Neural progenitor cell (in vitro differentiated cells): ENCODE results near the gene OOSP3. TPM values are rescaled to one million over a fixed set of nuclear protein-coding genes. Genes with fewer than 3 reads are reported as not detected.

Source experiments
- DNase-seq: peaks from one replicate; pipeline ENCODE4 v3.0.0-alpha.2; 2016; ENCODE audit warnings: low spot score
- H2AFZ ChIP-seq: fragments of 200-600 bp; sonication (generic); replicated peaks from 2 replicates; pipeline ENCODE4 v1.6.1; 2016; ENCODE audit warnings: antibody characterized with exemption
- H3F3A ChIP-seq: fragments of 200-600 bp; sonication (generic); 2 replicates; pipeline ENCODE4 v1.6.1; 2016; ENCODE audit warnings: antibody characterized with exemption, low read depth
- H3K27ac ChIP-seq: fragments of 200-600 bp; sonication (generic); 2 replicates; pipeline ENCODE4 v1.5.1; 2016; ENCODE audit warnings: mild to moderate bottlenecking
- H3K27me3 ChIP-seq: fragments of 200-600 bp; sonication (generic); 2 replicates; pipeline ENCODE4 v1.6.1; 2016; ENCODE audit warnings: mild to moderate bottlenecking, moderate library complexity
- H3K36me3 ChIP-seq: fragments of 200-600 bp; sonication (generic); 2 replicates; pipeline ENCODE4 v1.5.1; 2016
- H3K4me1 ChIP-seq: fragments of 200-600 bp; sonication (generic); 2 replicates; pipeline ENCODE4 v1.6.1; 2016; ENCODE audit warnings: mixed run types
- H3K4me2 ChIP-seq: fragments of 200-600 bp; sonication (generic); 2 replicates; pipeline ENCODE4 v1.6.1; 2016
- H3K4me3 ChIP-seq: fragments of 200-600 bp; sonication (generic); 2 replicates; pipeline ENCODE4 v1.5.1; 2016
- H3K79me2 ChIP-seq: fragments of 200-600 bp; sonication (generic); 2 replicates; pipeline ENCODE4 v1.6.1; 2016; ENCODE audit warnings: low read depth
- H3K9ac ChIP-seq: fragments of 200-600 bp; sonication (generic); 2 replicates; pipeline ENCODE4 v1.6.1; 2016
- H3K9me3 ChIP-seq: fragments of 200-600 bp; sonication (generic); 2 replicates; pipeline ENCODE4 v1.5.1; 2016; ENCODE audit warnings: low read depth
- H4K20me1 ChIP-seq: fragments of 200-600 bp; sonication (generic); 2 replicates; pipeline ENCODE4 v1.6.1; 2016; ENCODE audit warnings: low read depth
- H3K27ac Mint-ChIP-seq: 3 replicates; pipeline ENCODE4 v1.8.0; 2021; ENCODE audit warnings: mixed read lengths
- H3K27me3 Mint-ChIP-seq: 2 replicates; pipeline ENCODE4 v1.8.0; 2022; ENCODE audit warnings: low read depth, mild to moderate bottlenecking, inconsistent platforms, moderate library complexity, mixed read lengths; ENCODE audit not compliant: insufficient read depth
- H3K36me3 Mint-ChIP-seq: 3 replicates; pipeline ENCODE4 v1.8.0; 2021; ENCODE audit warnings: mixed read lengths
- H3K4me1 Mint-ChIP-seq: 3 replicates; pipeline ENCODE4 v1.8.0; 2021; ENCODE audit warnings: mixed read lengths
- H3K4me3 Mint-ChIP-seq: 3 replicates; pipeline ENCODE4 v1.8.0; 2021; ENCODE audit warnings: mild to moderate bottlenecking, moderate library complexity, mixed read lengths
- H3K9me3 Mint-ChIP-seq: 3 replicates; pipeline ENCODE4 v1.8.0; 2020; ENCODE audit warnings: mixed read lengths
- CTCF ChIP-seq: fragments of 200-600 bp; sonication (generic); IDR thresholded peaks from 2 replicates; pipeline ENCODE4 v1.5.1; 2017; ENCODE audit warnings: antibody characterized with exemption, mild to moderate bottlenecking
- EZH2 ChIP-seq: fragments of 200-600 bp; sonication (generic); IDR thresholded peaks from 2 replicates; pipeline ENCODE4 v1.6.1; 2017; ENCODE audit warnings: antibody characterized with exemption, mild to moderate bottlenecking, moderate library complexity
- EZH2phosphoT487 ChIP-seq: fragments of 200-600 bp; sonication (generic); IDR thresholded peaks from 2 replicates; pipeline ENCODE4 v1.6.1; 2017; ENCODE audit warnings: antibody characterized with exemption
- total RNA-seq: library from RNA; depleted of rRNA; stranded (reverse); fragments of >200 nt; gene quantifications from 2 replicates; pipeline ENCODE4 v1.2.3, GENCODE V29; 2015; ENCODE audit warnings: low replicate concordance

Gene OOSP3
- total RNA-seq, 1 donor from 2014 or later, result not detected

GRCh38 chr11:59943997-59944714 lies 65.6 kb downstream of the OOSP3 start:
- no peaks in the 10 kb centered on the region for H3K36me3 ChIP-seq
- no peaks in the 10 kb centered on the region for H3K4me1 Mint-ChIP-seq
- H2AFZ ChIP-seq, result no peak overlapping the region
- H3K27me3 Mint-ChIP-seq, result peaks cover 2% of the 10 kb centered on the region
- no peaks in the 10 kb centered on the region for H3F3A ChIP-seq
- H3K9ac ChIP-seq, result no peak overlapping the region
- no peaks in the 10 kb centered on the region for H3K4me1 ChIP-seq
- H3K79me2 ChIP-seq, result no peaks in the 10 kb centered on the region
- H3K4me2 ChIP-seq, result no peak overlapping the region
- no peak overlapping the region for H3K4me3 Mint-ChIP-seq
- H3K27ac ChIP-seq, result no peak overlapping the region
- H3K4me3 ChIP-seq, result no peak overlapping the region
- H4K20me1 ChIP-seq, result no peaks in the 10 kb centered on the region
- DNase-seq, result no peak
- no peak overlapping the region for H3K27ac Mint-ChIP-seq
- TF ChIP-seq EZH2phosphoT487 (no peak), EZH2 (no peak), CTCF (no peak)
- no peaks in the 10 kb centered on the region for H3K9me3 Mint-ChIP-seq
- no peaks in the 10 kb centered on the region for H3K36me3 Mint-ChIP-seq
- no peaks in the 10 kb centered on the region for H3K27me3 ChIP-seq
- H3K9me3 ChIP-seq, result peaks cover 3% of the 10 kb centered on the region

- H3K9me3 ChIP-seq, result peaks cover 3% of the 10 kb centered on the region
- H3F3A ChIP-seq, result no peaks in the 10 kb centered on the region
- no peak for DNase-seq
- TF ChIP-seq CTCF (no peak), EZH2 (no peak), EZH2phosphoT487 (no peak)
- H3K27me3 Mint-ChIP-seq, result peaks cover under 1% of the 10 kb centered on the region
- H3K27ac ChIP-seq, result no peak overlapping the region
- no peak overlapping the region for H3K27ac Mint-ChIP-seq
- H4K20me1 ChIP-seq, result no peaks in the 10 kb centered on the region
- H3K4me1 Mint-ChIP-seq, result no peaks in the 10 kb centered on the region
- no peaks in the 10 kb centered on the region for H3K79me2 ChIP-seq
- H3K4me1 ChIP-seq, result no peaks in the 10 kb centered on the region
- no peak overlapping the region for H3K4me3 Mint-ChIP-seq
- H3K27me3 ChIP-seq, result no peaks in the 10 kb centered on the region
- no peaks in the 10 kb centered on the region for H3K36me3 Mint-ChIP-seq
- H3K9me3 Mint-ChIP-seq, result no peaks in the 10 kb centered on the region
- H2AFZ ChIP-seq, result no peak overlapping the region
- no peak overlapping the region for H3K4me2 ChIP-seq
- no peaks in the 10 kb centered on the region for H3K36me3 ChIP-seq
- no peak overlapping the region for H3K9ac ChIP-seq
- H3K4me3 ChIP-seq, result no peak overlapping the region
These were observed 66.1 kb downstream of the OOSP3 start for GRCh38 chr11:59944720-59945119.

Other genes starting within 250 kb of the OOSP3 start
- gene PATL1, start 209.7 kb upstream of the OOSP3 start, total RNA-seq, result 15.3 and 16.0 TPM in 2 replicates
- gene OR10V1, start 164.9 kb upstream of the OOSP3 start, total RNA-seq, result not detected in 2 replicates
- gene STX3, start 123.4 kb upstream of the OOSP3 start, total RNA-seq, result 34.8 and 52.4 TPM in 2 replicates
- gene MRPL16, start 68.0 kb upstream of the OOSP3 start, total RNA-seq, result 42.3 and 49.8 TPM in 2 replicates
- gene CBLIF, start 33.3 kb upstream of the OOSP3 start, total RNA-seq, result not detected in 2 replicates
- not detected in 2 replicates for gene TCN1, start 12.3 kb upstream of the OOSP3 start, total RNA-seq
- not detected in 2 replicates for gene OOSP1, start 59.6 kb downstream of the OOSP3 start, total RNA-seq
- gene OOSP4A, start 85.3 kb downstream of the OOSP3 start, total RNA-seq, result not detected in 2 replicates
- gene OOSP4B, start 138.4 kb downstream of the OOSP3 start, total RNA-seq, result not detected in 2 replicates
- not detected in 2 replicates for gene OOSP2, start 161.6 kb downstream of the OOSP3 start, total RNA-seq
- gene MS4A3, start 177.9 kb downstream of the OOSP3 start, total RNA-seq, result not detected in 2 replicates
- not detected in 2 replicates for gene MS4A2, start 209.9 kb downstream of the OOSP3 start, total RNA-seq